NOMO-1 treated with DMSO at 0.1 percent for 48 hours (cell line): ENCODE results near the gene PRAMEF27.
"Not testable (repeated sequence)": the region's sequence is repeated elsewhere in the genome, so short reads cannot be mapped to it uniquely, and the experiment has no call there.

ENCODE experiments used
- DNase-seq: peaks from one replicate; lab custom pipeline; 2025; ENCODE audit not compliant: unreplicated experiment; lab: John Stamatoyannopoulos, UW

PRAMEF27 gene

DNA sequence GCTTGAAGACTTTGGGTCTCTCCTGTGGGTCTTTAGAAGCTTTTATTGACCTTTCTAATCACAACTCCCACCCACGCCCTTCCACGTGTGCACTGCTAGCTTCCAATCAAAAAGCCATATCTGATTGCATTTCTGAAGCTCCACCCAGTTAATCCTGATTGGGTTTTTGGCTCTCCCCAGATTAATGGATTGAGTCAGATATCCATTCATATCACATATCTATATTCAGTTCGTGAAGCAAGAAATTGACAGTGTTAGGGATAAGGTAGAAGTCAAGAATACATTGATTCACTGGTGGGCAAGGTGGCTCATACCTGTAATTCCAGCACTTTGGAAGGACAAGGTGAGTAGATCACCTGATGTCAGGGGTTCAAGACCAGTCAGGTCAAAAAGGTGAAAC, at the start of gene PRAMEF27:
PRAMEF27 (minus strand) TSS at position 101 of the 400 bp plus-strand sequence. CDS start 2,916 bp downstream, outside the sequence.
- DNase-seq = not testable (repeated sequence)

DNA sequence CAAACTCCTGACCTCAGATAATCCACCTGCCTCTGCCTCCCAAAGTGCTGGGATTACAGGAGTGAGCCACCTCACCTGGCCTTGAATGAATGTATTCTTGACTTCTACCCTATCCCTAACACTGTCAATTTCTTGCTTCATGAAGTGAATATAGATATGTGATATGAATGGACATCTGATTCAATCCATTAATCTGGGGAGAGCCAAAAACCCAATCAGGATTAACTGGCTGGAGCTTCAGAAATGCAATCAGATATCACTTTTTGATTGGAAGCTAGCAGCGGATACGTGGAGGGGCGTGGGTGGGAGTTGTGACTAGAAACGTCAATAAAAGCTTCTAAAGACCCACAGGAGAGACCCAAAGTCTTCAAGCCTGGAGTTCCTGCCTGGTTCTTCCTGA, 14.1 kb upstream of the PRAMEF27 start, which contains the start of gene PRAMEF25:
PRAMEF25 (plus strand) TSS at position 301 of the 400 bp plus-strand sequence. CDS start 2,920 bp downstream, outside the sequence.
- DNase-seq = not testable (repeated sequence)

DNA sequence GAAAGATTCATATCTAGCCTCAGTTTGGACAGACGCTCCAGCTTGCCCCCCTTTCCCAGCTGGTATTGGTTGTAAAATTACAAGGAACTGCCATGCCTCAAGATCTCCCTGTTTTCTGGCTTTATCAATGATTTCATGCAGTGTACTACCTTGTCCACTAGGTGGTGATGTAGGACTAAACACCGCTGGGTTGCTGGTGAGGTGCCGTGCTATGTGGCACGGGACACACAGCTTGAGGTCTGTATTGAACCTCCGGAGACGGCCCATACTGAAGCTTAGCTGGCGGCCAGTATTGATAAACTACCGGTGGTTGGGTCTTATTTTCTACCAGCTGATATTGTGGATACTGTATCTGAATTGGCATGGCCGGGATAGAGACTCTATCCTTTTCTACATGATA, 36.5 kb downstream of the PRAMEF27 start:
- DNase-seq = not testable (repeated sequence)

DNA sequence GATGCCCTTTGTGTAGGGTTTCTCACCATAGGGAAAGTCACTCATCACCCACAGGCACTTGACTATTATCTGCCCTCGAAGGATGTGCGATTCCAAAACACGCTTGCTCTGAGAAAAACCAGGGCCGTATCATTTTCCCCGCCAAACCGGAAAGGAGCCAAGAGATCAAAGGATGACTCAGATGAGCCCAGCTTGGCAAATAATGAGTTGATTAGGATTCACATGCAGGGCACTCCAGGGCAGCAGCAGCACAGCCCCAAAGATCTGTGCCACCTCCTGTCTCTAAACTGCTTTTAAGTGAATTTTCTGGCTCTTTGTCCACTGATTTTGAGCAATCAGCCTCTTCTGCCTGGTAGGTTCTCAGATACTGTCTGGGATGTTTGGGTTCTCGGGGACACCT, 44.4 kb downstream of the PRAMEF27 start:
- DNase-seq = not testable (repeated sequence)

DNA sequence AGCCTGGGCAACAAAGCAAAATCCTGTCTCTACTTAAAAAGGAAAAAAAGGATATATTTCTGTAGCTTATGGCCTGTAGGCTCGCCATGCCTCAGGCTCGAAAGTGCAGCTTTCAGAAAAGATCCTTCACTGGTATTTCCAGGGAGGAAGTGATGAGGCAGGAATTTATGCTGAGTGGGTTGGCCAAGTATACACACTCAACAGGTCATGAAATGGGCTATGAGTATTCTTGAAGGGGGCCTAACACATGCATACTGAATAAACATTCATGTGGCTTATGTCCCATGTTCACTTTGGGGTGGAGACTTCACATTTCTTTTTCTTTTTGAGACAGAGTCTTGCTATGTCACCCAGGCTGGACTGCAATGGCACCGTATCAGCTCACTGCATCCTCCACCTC, 47.0 kb downstream of the PRAMEF27 start:
- not testable (repeated sequence) for DNase-seq

DNA sequence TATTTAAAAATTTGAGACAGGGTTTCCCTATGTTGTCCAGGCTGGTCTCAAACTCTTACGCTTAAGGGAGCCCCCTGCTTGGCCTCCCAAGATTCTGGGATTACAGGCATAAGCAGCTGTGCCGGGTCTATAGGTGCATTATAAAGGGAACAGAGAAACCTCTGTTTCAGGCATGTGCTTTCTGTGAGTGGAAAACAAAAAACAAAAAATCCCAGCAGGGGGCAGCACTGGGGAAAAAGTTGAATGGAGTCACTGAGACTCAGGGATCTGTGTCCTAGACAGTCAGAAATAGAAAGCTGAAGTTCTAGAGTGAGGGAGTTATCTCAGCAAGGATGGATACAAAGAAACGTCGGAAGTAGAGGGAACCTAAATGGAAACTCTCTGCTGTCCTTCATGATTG, 50.6 kb downstream of the PRAMEF27 start:
- not testable (repeated sequence) for DNase-seq
